Stimulated activated CD8-positive, alpha-beta memory T cell treated with anti-CD3 and anti-CD28 coated beads, Interleukin-12 subunit alpha, Interleukin-12 subunit beta, amount 100 ng/mL, for 1 hour (primary cell): ENCODE results near the gene ZG16B.

ENCODE experiments used
- DNase-seq: peaks from one replicate; pipeline ENCODE4 v3.0.0-alpha.2; 2020; ENCODE audit warnings: low read depth

The ZG16B gene

DNA sequence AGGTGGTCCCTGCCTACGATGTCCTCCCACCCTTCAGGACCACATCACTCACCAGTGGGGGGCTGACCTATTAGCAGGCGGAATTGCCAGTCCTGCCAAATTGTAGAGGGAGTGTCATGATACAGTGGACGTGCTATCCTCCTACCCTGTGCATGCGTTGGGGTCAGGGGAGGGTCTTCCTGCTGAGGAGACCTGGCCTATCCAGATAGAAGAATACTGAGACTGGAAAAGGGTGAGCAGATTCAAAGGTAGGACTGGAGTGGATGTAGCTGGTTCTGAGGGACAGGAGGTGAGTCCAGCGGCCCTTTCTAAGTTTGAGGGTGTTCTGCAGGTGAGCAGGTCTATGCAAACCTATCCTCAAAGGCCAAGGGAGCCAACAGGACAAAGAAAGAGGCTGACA is 23.8 kb upstream of the ZG16B start:
- no peak for DNase-seq

DNA sequence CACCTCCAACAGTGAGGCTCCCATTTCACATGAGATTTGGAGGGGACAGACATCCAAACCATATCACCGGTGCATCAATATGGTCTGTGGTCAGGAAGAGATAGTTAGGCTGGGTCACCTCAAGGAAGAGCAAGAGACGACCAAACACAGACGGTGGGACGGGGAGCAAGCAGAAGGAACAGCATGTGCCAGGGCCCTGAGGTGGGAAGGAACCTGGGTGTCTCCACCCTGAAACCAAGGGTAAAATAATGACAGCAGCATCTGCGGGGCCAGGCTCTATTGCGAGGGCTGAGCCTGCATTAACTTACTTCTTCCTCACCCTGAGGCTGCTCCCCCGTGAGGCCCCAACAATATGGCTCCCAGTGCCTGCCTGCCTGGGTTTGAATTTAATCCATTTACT is 21.9 kb upstream of the ZG16B start:
- no peak for DNase-seq

- no peak for DNase-seq
Observed at GRCh38 chr16:2809149-2809760, 20.8 kb upstream of the ZG16B start.

GRCh38 chr16:2810651-2811050 is 19.5 kb upstream of the ZG16B start:
- no peak for DNase-seq

DNA sequence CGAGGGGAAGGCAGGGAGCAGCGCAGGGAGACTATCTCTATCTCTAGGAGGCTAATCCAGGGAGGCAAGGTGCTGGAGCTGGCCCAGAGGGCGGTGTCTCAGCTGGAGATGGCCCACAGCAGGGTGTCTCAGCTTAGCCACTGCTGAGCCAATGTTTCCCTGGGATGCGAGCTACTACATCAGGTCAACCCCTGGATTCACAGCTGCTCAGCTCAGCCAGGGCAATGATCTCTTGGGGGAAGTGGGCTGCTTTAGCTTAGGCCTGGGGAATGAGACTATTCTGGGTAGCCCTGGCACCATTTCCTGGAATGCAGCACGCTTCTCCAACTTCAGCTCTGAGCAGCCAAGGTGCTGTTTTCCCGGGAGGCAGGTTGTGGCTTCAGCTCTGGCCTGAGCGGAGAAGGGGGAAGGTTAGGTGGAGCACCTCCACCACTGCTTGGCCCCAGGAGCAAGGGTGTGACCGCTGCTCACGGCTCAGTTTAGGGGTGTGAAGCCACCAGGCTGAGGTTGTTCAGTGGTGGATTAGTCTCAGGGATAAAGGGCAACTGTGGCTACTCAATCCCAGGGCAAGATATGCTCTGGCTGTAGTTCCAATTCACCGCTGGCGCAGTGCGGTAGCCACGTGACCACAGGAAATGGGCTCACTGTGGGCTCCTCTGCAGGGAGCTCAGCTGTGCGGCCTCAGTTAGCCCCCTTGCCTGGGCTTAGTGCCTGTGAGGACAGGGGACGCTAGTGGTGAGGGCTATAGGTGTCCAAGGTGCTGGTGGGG is 18.2 kb upstream of the ZG16B start:
- DNase-seq: no peak

DNA sequence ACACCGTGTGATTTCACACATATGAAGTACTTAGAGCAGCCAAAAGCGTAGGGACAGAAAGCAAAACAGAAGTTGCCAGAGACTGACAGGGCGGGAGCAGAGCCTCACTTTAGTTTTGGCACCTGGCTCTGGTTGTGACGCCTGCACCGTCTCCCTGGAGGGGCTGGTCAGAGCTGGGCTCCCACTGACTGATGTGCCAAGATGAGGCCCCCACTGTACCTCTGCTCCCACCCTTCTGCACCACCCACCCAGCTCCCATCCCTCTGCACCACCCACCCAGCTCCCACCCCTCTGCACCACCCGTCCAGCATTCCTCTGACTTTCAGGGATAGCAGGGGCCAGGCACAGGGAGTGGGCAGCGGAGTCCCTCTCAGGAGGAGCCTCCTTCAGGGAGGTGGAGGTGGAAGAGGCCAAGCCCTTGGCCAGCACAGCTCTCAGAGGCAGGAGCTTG is 16.3 kb upstream of the ZG16B start:
- DNase-seq: no peak

DNA sequence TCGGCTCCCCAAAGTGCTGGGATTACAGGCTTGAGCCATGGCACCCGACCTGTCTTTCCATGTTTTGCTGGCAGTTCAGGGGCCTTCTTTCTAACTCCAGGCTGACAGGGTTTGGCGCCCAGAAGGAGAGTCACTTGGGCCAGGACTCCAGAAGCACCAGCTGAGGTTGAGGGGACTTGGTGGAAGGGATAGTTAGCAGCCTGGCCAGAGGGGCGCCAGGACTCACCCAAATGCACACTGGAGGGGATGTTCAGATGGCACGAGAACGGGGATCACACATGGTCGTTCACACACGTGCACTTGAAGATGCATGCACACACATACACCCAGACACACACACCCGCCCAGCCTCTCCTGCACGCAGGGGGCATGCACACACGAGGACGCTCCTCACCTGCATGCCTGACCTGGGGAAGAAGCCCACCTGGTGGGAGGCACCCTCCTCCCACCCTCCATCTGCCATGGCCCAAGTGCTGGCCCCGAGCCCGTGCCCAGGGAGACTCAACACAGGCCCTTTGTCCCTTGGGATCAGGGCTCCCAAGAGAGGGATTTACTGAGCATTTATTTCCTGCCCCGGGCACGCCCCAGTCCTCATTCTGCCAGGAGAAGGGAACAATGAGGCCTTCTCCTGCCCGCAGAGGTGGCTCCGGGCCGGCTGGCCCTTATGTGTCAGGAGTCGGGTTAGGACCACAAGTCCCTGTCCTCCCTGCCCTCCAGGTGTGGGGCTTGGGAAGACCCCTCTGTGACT is 15.4 kb upstream of the ZG16B start:
- DNase-seq: no peak

GRCh38 chr16:2815299-2815771 is 14.8 kb upstream of the ZG16B start:
- DNase-seq: no peak

- no peak for DNase-seq
Observed at GRCh38 chr16:2816751-2817339, 13.3 kb upstream of the ZG16B start, which contains the start of gene PRSS21. PRSS21 (plus strand) TSS chr16:2817237; CDS start chr16:2817269, 32 bp downstream.

DNA sequence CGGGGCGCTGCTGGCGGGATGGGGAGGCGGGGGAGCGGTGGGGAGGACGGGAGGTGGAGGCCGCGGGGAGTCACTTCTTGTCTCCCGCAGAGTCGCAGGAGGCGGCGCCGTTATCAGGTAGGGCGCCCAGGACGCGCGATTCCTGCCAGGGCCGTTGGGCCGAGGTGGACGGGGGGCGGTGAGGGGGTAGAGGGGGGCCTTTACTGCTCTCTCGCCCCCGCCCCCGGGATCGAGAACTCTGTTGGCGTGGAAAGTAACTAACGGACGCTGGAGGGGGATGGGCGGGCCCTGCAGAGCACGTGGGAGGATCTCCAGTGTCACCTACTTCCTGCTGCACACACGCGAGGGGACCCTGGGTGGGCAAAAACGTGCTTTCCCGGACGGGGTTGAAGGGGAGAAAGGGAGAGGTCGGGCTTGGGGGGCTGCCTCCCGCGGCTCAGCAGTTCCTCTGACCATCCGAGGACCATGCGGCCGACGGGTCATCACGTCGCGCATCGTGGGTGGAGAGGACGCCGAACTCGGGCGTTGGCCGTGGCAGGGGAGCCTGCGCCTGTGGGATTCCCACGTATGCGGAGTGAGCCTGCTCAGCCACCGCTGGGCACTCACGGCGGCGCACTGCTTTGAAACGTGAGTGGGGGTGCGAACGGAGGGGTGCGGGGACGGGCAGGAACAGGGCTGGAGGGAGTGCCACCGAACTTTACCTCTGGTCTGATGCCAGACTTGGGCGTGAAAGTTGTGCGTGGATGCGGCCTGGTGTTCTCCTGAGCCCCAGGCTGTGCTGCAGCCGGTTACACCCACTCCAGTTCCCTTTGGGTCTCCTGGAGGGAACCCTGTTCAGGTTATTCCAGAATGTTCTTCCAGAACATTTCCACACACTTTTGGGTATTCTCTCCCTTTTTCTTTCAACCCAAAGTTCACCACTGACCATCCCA is 12.5 kb upstream of the ZG16B start:
- DNase-seq: no peak

DNA sequence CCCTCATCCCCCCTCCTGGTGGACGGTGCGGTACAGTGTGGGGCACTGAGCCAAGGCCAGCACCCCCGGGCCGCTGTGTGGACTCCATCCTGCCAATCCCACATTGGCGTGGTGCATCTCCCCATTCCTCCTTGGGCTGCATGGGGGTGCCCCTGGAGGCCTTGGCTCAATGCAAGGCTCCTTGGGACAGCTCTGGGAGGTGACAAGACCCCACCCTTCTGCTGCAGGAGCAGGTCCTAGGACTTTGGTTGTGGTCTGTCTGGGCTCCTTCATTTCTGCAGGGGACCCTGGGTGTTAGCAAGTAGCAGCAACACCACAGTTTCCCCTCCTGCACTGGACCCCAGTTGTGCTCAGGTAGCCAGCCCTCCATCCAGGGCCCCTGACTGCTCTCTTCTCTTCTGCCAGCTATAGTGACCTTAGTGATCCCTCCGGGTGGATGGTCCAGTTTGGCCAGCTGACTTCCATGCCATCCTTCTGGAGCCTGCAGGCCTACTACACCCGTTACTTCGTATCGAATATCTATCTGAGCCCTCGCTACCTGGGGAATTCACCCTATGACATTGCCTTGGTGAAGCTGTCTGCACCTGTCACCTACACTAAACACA is 11.7 kb upstream of the ZG16B start:
- DNase-seq: no peak

DNA sequence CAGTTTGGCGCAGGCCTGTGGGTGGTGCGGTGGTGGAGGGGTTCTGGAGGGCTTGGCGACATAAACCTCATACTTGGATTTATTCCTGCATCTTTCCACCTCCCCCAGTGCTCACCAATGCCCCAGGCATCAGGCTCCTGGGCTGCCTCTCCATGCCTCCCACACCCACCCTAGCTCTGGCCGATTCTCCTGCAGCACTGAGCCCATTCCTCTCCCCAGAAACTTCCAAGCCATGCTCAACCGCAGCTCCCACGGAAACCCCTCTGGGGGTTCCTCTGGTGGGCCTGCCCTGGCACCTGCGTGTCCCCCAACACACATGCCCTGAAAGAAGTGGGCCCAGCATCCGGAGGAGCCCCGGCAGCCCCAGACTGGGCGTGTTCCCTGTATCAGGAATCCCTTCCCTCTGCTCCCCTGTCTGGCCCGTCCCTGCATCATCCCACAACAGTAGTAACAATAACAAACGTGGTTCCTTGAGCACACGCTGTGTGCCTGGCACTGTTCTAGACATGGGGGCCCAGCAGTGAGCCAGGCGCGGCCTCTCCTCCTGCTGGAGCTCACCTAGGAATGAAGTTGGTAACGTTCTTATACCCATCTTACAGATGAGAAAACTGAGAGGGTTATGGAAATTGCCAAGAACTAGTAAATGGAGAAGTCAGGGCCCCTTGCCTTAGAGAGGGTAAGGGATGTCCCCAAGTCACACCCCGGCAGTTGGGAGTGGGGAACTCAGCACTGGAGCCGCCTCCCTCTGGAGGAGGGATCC is 10.7 kb upstream of the ZG16B start:
- no peak for DNase-seq

DNA sequence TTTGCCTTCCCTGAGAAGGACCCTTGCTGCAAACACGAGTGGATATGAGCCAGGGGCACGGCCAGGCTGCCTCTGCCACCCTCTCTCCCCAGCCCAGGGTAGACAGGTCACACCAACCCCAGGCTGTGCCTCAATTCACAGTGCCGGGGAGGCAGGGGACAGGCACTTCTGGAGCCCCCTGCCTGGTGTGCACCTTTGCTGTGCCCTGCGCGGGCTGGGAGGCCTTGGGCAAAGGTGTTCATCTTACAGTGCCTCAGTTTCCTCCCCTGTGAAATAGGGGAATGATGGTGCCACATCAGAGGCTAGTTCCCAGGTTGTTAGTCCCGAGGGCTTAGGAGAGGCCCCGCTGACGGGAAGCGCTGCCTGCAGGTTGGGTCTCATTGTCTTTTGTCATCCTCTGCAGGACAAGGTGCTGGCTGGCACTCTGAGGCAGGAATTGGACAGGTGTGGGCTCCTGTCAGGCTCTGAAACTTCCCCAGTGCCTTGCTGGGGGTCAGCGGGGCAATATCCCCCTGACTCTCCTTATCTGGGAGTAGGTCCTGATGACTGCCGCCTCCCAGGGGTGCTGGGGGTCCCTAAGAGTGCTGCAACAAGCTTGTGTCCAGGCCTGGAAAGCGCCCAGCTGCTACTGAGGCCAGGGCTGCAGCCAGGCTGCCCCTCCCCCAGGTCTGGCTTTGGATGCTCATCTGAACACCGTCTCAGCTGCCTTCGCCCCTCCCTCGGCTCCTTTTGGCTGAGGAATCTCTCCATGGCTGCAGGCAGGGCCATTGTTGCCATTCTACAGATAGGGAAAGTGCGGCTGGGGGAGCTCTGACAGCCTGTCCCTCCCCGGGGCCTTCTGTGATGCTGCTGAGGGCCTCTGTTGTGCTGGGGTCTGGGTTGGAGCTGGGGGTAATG is 9.9 kb upstream of the ZG16B start:
- no peak for DNase-seq

GRCh38 chr16:2820836-2821486 is 9.1 kb upstream of the ZG16B start:
- DNase-seq: no peak

DNA sequence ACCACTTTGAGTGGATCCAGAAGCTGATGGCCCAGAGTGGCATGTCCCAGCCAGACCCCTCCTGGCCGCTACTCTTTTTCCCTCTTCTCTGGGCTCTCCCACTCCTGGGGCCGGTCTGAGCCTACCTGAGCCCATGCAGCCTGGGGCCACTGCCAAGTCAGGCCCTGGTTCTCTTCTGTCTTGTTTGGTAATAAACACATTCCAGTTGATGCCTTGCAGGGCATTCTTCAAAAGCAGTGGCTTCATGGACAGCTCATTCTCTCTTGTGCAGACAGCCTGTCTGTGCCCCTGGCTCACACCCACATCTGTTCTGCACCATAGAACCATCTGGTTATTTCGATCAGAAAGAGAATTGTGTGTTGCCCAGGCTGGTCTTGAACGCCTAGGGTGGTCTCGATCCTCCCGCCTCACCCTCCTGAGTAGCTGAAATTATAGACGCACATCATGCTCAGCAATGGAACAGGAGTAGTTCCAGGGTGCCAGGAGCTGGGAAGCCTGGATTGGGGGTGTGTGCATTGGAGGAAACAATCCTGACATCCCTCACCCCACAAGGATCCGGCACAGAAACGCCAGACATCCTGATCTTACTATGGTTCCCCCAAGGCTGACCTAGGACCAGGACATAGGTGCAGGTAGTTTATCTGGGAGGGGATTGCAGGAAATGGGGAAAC is 8.5 kb upstream of the ZG16B start:
- DNase-seq: no peak

GRCh38 chr16:2822158-2822495 is 8.0 kb upstream of the ZG16B start:
- no peak for DNase-seq

DNA sequence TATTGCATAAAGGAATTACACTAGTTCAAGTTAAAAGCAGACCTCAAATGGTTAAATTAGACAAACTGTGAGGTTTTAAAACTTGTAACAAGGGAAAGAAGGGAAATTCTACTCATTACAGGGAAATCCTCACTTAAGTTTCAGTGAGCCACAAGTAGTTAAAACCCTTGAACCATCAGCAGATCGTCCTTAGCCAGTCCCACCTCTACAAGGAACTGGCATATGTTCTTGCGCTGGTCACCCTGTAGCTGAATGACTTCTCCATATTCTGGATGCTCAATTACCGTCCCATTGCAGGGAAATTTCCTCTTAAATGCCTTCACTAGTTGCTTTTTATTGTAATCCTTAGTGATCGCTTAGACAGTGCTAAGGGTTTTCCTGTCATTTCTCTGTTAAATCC is 7.6 kb upstream of the ZG16B start:
- DNase-seq: no peak

- DNase-seq: no peak
Observed at GRCh38 chr16:2824626-2825025, 5.5 kb upstream of the ZG16B start.
